ENCODE data around the gene NKIRAS2. TPM values are rescaled to one million over a fixed set of nuclear protein-coding genes. Genes with fewer than 3 reads are reported as not detected.
A peak's percentile ranks its signal among the peaks of the same experiment; 100 is the strongest.

Gene NKIRAS2
- total RNA-seq (10 to 100 TPM in 3 of 6 donors, 1 to 10 TPM in 3; 6.5 to 14.7 (median 10.7) TPM), polyA plus RNA-seq (10 to 100 TPM; 11.7 to 14.1 TPM)

- peak within 1 kb of the TSS; percentile 85 to 94 (median 90) for H3K4me3 ChIP-seq
- FAIRE-seq (no peak), ATAC-seq (peak; percentile 73 to 84 (median 82)), DNase-seq (peak; percentile 92 to 98 (median 94))
- 6 to 9% methylated on average over 34 to 49 of the region's 49 CpGs for WGBS, 2 donors
- no peaks in the 10 kb centered on the region for H3K9me3 ChIP-seq
- H3K36me3 ChIP-seq = peaks cover 0 to 14% (median 10%) of the 10 kb centered on the region in 3 donors
- peak within 1 kb of the TSS; percentile 44 to 73 (median 55) for H3K27ac ChIP-seq
- H3K4me1 ChIP-seq = peaks cover 24 to 35% (median 24%) of the 10 kb centered on the region in 3 donors
- intact Hi-C loops (cut with DNase I) = loop anchor here (5.0 to 10.0 kb wide), 3 partner anchors 85 to 98 kb away; partner anchors contain the start of gene DHX58 (in 1 of the 3)
- TF ChIP-seq CTCF (IDR thresholded peaks at IDR 0.05) = peak; percentile 83 to 94 (median 92)
- no peaks in the 10 kb centered on the region for H3K27me3 ChIP-seq
Measured at GRCh38 chr17:42019509-42020404, at the start of gene NKIRAS2. Gene NKIRAS2, plus strand, starts transcription at chr17:42020090. Its CDS starts 1,488 bp downstream, at chr17:42021578.

DNA sequence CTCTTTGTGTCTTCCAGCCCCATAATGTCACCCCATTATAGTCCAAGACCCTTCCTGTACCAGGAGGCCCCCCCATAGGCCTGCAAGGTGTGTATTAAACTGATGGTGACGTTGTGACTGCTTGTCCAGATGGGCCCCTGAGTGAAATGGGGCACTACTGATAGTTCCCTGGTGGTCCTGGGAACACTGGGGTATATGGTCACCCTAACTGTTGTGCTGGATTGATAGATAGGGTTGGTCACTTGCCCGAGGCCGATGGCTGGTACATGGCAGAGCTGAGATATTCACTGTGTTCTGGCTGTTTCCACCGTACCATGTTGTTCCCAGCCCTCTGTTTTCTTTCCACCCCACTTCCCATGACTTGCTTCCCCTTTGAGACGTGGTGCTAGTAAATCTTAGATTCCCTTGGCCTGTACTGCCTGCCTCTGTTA lies 49.0 kb upstream of the NKIRAS2 start:
- no peak for ATAC-seq
- H3K27ac ChIP-seq = no peak overlapping the region
- no peak for TF ChIP-seq CTCF (IDR thresholded peaks at IDR 0.05)
- no peaks in the 10 kb centered on the region for H3K9me3 ChIP-seq
- WGBS, 2 donors = 81 to 85% methylated on average over 5 of the region's 5 CpGs
- peaks cover 21 to 40% (median 21%) of the 10 kb centered on the region in 3 donors for H3K4me1 ChIP-seq
- DNase-seq = no peak
- FAIRE-seq = no peak
- no peak overlapping the region for H3K4me3 ChIP-seq
- no peaks in the 10 kb centered on the region for H3K27me3 ChIP-seq
- intact Hi-C loops (cut with DNase I) = no loop called here
- H3K36me3 ChIP-seq = peaks cover 0 to 24% (median 5%) of the 10 kb centered on the region in 3 donors

- Histone ChIP-seq H3K27me3 (no peaks in the 10 kb centered on the region), H3K4me1 (peaks cover 21 to 40% (median 21%) of the 10 kb centered on the region in 3 donors), H3K27ac (peak overlapping the region; percentile 61 to 81 (median 70)), H3K9me3 (no peaks in the 10 kb centered on the region), H3K36me3 (peaks cover 0 to 33% (median 8%) of the 10 kb centered on the region in 3 donors), H3K4me3 (no peak overlapping the region)
- DNase-seq (no peak), ATAC-seq (no peak), FAIRE-seq (no peak)
- intact Hi-C loops (cut with DNase I) = no loop called here
- TF ChIP-seq CTCF (IDR thresholded peaks at IDR 0.05) = no peak
- 81 to 85% methylated on average over 18 of the region's 18 CpGs for WGBS, 2 donors
Measured at GRCh38 chr17:41971721-41972523, 48.0 kb upstream of the NKIRAS2 start.

DNA sequence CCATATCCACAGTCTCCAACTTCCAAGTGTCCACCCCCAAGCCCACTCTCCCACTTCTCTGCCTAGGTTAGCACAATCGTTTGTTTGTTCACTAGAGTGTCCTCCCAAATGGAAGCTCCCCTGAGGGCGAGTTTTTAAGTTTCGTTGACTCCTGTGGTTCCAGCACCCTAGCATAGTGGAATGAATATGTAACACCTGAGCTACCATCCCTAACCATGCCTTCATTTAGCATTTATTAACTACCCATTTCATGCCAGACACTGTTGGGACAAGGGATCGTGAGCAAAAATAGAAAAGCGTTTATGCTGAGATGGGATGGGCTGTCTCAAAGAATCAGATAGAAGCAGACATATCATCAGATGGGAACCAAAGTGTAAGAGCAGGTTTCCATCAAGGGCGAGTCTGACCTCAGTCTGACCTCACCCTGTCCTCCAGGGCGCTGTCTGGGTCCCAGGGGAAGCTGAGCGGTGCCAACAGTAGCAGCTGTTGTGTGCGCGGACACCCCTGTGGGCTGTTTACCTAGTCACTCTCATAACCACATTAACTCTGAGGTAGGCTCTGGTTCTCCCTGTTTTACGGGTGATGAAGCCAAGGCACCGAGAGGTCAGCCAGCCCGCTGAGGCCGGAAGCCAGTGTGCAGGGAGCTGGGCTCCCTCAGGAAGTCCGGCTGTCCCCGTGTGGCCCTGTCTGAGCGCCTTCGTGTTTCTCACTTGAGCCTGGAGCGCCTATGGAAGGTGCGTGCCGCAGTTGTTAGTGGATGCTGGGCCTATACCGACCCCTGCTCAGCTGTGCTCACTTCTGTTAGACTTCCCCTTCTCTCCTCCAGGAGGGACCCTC lies 47.1 kb upstream of the NKIRAS2 start:
- Histone ChIP-seq H3K9me3 (no peaks in the 10 kb centered on the region), H3K27me3 (no peaks in the 10 kb centered on the region), H3K4me1 (peaks cover 21 to 38% (median 23%) of the 10 kb centered on the region in 3 donors), H3K36me3 (peaks cover 0 to 41% (median 8%) of the 10 kb centered on the region in 3 donors), H3K27ac (peak overlapping the region; percentile 61 to 81 (median 70)), H3K4me3 (peak overlapping the region in 1 of 4 donors; percentile 13)
- FAIRE-seq (no peak), DNase-seq (peak; percentile 77 to 88 (median 81)), ATAC-seq (peak; percentile 81 to 89 (median 86))
- 14 to 21% methylated on average over 22 of the region's 22 CpGs for WGBS, 2 donors
- no peak for TF ChIP-seq CTCF (IDR thresholded peaks at IDR 0.05)
- intact Hi-C loops (cut with DNase I) = no loop called here
